DND-41 (cell line): ENCODE data around the gene JARID2.

Experiments
- ATAC-seq: fragments of 200-7000 bp; cut with Tn5 transposase; 3 replicates; pipeline ENCODE4 v1.9.1; 2021; ENCODE audit warnings: low read depth; ENCODE audit not compliant: insufficient read depth
- DNase-seq: peaks from one replicate; pipeline ENCODE4 v3.0.0-alpha.2; 2020
- H2AFZ ChIP-seq: 2 replicates; pipeline ENCODE4 v1.6.0; 2012; ENCODE audit warnings: low read depth, low read length
- H3K27ac ChIP-seq: 2 replicates; pipeline ENCODE4 v1.5.1; 2012; ENCODE audit warnings: low read length, inconsistent platforms
- H3K27me3 ChIP-seq: fragments of 200-600 bp; sonication (generic); 2 replicates; pipeline ENCODE4 v1.6.0; 2012; ENCODE audit warnings: low read length, mild to moderate bottlenecking, inconsistent platforms; ENCODE audit not compliant: insufficient read depth, poor library complexity
- H3K36me3 ChIP-seq: 2 replicates; pipeline ENCODE4 v1.5.1; 2012; ENCODE audit warnings: low read length, inconsistent platforms; ENCODE audit not compliant: insufficient read depth
- H3K4me1 ChIP-seq: 2 replicates; pipeline ENCODE4 v1.5.1; 2012; ENCODE audit warnings: mild to moderate bottlenecking, low read length; ENCODE audit not compliant: insufficient read depth
- H3K4me2 ChIP-seq: 2 replicates; pipeline ENCODE4 v1.6.0; 2012; ENCODE audit warnings: mild to moderate bottlenecking, moderate library complexity, low read length, inconsistent platforms; ENCODE audit not compliant: insufficient read depth
- H3K4me3 ChIP-seq, 2 experiments: fragments of 200-600 bp in 1 of 2; shearing (Covaris generic) in 1 of 2; 2 replicates each; pipeline ENCODE4 v1.5.1; 2012 to 2016; ENCODE audit warnings: inconsistent platforms in 2 of 2, low read length in 2 of 2, mild to moderate bottlenecking in 2 of 2, low read depth in 1 of 2, moderate library complexity in 1 of 2
- H3K79me2 ChIP-seq: 2 replicates; pipeline ENCODE4 v1.6.0; 2012; ENCODE audit warnings: low read length, inconsistent platforms; ENCODE audit not compliant: insufficient read depth
- H3K9ac ChIP-seq: 2 replicates; pipeline ENCODE4 v1.6.0; 2012; ENCODE audit warnings: low read depth, mild to moderate bottlenecking, inconsistent platforms, low read length, moderate library complexity
- H3K9me3 ChIP-seq: 2 replicates; pipeline ENCODE4 v1.5.1; 2012; ENCODE audit warnings: low read length, moderate library complexity, mild to moderate bottlenecking, inconsistent platforms; ENCODE audit not compliant: insufficient read depth, severe bottlenecking
- H4K20me1 ChIP-seq: 2 replicates; pipeline ENCODE4 v1.6.0; 2012; ENCODE audit warnings: low read length; ENCODE audit not compliant: insufficient read depth
- CTCF ChIP-seq: IDR thresholded peaks from 2 replicates; pipeline ENCODE4 v1.5.1; 2012; ENCODE audit warnings: borderline replicate concordance, low read length, moderate library complexity, mild to moderate bottlenecking; ENCODE audit not compliant: poor library complexity, severe bottlenecking; ENCODE audit errors: extremely low read depth
- EZH2 ChIP-seq: IDR thresholded peaks from 3 replicates; pipeline ENCODE4 v1.6.1; 2012; ENCODE audit warnings: borderline replicate concordance, low read depth, mild to moderate bottlenecking, moderate library complexity, low read length, inconsistent platforms; ENCODE audit not compliant: severe bottlenecking

Gene JARID2

GRCh38 chr6:15516923-15517560, 271.2 kb downstream of the JARID2 start:
- no peak overlapping the region for H3K9ac ChIP-seq
- ATAC-seq (no peak), DNase-seq (no peak)
- no peaks in the 10 kb centered on the region for H3K79me2 ChIP-seq
- H3K27ac ChIP-seq: no peak overlapping the region
- no peak overlapping the region for H3K4me3 ChIP-seq
- H3K4me2 ChIP-seq: no peak overlapping the region
- H2AFZ ChIP-seq: no peak overlapping the region
- no peaks in the 10 kb centered on the region for H3K4me1 ChIP-seq
- H3K27me3 ChIP-seq: no peaks in the 10 kb centered on the region
- H3K9me3 ChIP-seq: no peaks in the 10 kb centered on the region
- H3K36me3 ChIP-seq: peaks cover 90% of the 10 kb centered on the region
- H4K20me1 ChIP-seq: peaks cover 7% of the 10 kb centered on the region
- TF ChIP-seq EZH2 (no peak), CTCF (no peak)

- ATAC-seq (0 out of 3 replicates have a peak, but pooled peaks have one; percentile 15), DNase-seq (no peak)
- peaks cover 11% of the 10 kb centered on the region for H4K20me1 ChIP-seq
- peaks cover 90% of the 10 kb centered on the region for H3K36me3 ChIP-seq
- H3K27me3 ChIP-seq: no peaks in the 10 kb centered on the region
- no peaks in the 10 kb centered on the region for H3K4me1 ChIP-seq
- H3K9ac ChIP-seq: no peak overlapping the region
- H3K9me3 ChIP-seq: no peaks in the 10 kb centered on the region
- H3K4me2 ChIP-seq: no peak overlapping the region
- H3K4me3 ChIP-seq: no peak overlapping the region
- no peak overlapping the region for H2AFZ ChIP-seq
- TF ChIP-seq EZH2: no peak
- TF ChIP-seq CTCF: no peak
- H3K79me2 ChIP-seq: no peaks in the 10 kb centered on the region
- no peak overlapping the region for H3K27ac ChIP-seq
Measured at GRCh38 chr6:15517600-15517999, 271.7 kb downstream of the JARID2 start.

- Histone ChIP-seq H2AFZ (no peak overlapping the region), H3K36me3 (peaks cover 90% of the 10 kb centered on the region), H3K9me3 (no peaks in the 10 kb centered on the region), H3K79me2 (no peaks in the 10 kb centered on the region), H3K4me3 (no peak overlapping the region), H4K20me1 (peaks cover 11% of the 10 kb centered on the region), H3K27me3 (no peaks in the 10 kb centered on the region), H3K9ac (no peak overlapping the region), H3K4me1 (no peaks in the 10 kb centered on the region), H3K4me2 (no peak overlapping the region), H3K27ac (no peak overlapping the region)
- TF ChIP-seq EZH2: no peak
- no peak for TF ChIP-seq CTCF
- no peak for ATAC-seq
- DNase-seq: no peak
Measured at GRCh38 chr6:15518057-15518456, 272.2 kb downstream of the JARID2 start.

GRCh38 chr6:15518878-15519277, 273.0 kb downstream of the JARID2 start:
- no peaks in the 10 kb centered on the region for H3K4me1 ChIP-seq
- TF ChIP-seq CTCF: no peak
- TF ChIP-seq EZH2: no peak
- no peak overlapping the region for H3K4me3 ChIP-seq
- peaks cover 90% of the 10 kb centered on the region for H3K36me3 ChIP-seq
- DNase-seq (no peak), ATAC-seq (no peak)
- no peaks in the 10 kb centered on the region for H3K27me3 ChIP-seq
- H3K9ac ChIP-seq: no peak overlapping the region
- H3K27ac ChIP-seq: no peak overlapping the region
- H3K9me3 ChIP-seq: no peaks in the 10 kb centered on the region
- H3K79me2 ChIP-seq: no peaks in the 10 kb centered on the region
- peaks cover 11% of the 10 kb centered on the region for H4K20me1 ChIP-seq
- H2AFZ ChIP-seq: no peak overlapping the region
- no peak overlapping the region for H3K4me2 ChIP-seq
